ENCODE data around the gene HCN4.

HCN4 gene

DNA sequence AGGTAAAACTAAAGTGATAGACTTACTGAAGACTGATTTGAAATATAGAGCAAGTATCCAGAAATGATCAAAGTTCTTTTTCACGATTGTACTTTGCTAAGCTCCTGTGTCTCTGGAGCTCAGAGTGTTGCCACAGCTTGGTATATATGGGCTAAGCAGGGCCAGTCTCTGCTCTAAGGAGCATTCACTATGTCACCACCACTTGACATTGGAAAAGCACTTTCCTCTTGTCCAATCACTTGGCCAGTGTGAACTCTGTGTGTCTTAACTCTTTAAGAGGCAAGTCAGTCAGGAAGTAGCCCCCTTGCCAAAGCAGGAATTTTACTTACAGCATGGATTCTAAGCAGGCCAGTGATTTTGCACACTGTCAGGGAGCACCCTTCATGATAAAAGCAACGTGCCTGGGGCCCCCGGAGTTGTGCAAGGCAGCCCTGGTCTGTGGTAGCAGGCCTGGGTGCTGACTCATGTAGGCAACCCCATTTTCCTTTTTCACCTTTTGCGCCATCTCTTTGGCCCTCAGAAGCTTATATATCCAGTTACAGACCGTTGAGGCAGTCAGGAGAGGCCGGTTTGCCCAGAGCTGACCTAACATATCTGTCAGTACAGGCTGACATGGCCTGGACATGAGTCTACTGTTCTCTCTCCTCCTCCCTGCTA lies 73.0 kb downstream of the HCN4 start:
- TF ChIP-seq, protein P1, sequence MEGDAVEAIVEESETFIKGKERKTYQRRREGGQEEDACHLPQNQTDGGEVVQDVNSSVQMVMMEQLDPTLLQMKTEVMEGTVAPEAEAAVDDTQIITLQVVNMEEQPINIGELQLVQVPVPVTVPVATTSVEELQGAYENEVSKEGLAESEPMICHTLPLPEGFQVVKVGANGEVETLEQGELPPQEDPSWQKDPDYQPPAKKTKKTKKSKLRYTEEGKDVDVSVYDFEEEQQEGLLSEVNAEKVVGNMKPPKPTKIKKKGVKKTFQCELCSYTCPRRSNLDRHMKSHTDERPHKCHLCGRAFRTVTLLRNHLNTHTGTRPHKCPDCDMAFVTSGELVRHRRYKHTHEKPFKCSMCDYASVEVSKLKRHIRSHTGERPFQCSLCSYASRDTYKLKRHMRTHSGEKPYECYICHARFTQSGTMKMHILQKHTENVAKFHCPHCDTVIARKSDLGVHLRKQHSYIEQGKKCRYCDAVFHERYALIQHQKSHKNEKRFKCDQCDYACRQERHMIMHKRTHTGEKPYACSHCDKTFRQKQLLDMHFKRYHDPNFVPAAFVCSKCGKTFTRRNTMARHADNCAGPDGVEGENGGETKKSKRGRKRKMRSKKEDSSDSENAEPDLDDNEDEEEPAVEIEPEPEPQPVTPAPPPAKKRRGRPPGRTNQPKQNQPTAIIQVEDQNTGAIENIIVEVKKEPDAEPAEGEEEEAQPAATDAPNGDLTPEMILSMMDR (IDR thresholded peaks at IDR 0.05; ENCODE audit: low read depth, low read length) = no peak
- no peak overlapping the region for H3K4me3 ChIP-seq (ENCODE audit: low read depth, low read length)
- H3K36me3 ChIP-seq = no peaks in the 10 kb centered on the region
- DNase-seq = no peak
- peaks cover 3% of the 10 kb centered on the region; the same call in 1 of the 2 replicates for H3K27me3 ChIP-seq
- H3K4me1 ChIP-seq = no peaks in the 10 kb centered on the region
- H3K9me3 ChIP-seq = no peaks in the 10 kb centered on the region

DNA sequence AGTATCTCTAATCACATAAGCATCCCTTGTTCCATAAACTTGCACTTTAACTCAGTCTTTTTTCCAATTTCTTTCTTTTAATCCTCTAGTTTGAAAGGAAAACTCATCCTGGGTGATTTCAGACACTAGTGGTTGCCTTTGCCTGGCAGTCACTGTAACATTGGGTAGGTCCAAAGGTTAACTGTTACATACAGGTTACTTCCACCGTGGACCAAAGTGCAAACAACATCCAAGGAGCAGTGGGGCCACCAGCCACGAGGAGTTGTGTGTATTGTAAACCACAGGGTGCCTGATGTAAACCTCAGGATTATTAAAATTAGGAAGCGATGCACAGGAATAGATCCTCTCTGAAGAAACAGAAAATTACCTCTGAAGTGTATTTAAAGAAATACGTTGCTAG lies 75.0 kb downstream of the HCN4 start:
- Histone ChIP-seq H3K4me3 (ENCODE audit: low read depth, low read length) (no peak overlapping the region), H3K36me3 (no peaks in the 10 kb centered on the region), H3K9me3 (no peaks in the 10 kb centered on the region), H3K27me3 (peaks cover 3% of the 10 kb centered on the region; the same call in 1 of the 2 replicates), H3K4me1 (no peaks in the 10 kb centered on the region)
- TF ChIP-seq, protein P1 (IDR thresholded peaks at IDR 0.05; ENCODE audit: low read depth, low read length) = no peak
- no peak for DNase-seq

DNA sequence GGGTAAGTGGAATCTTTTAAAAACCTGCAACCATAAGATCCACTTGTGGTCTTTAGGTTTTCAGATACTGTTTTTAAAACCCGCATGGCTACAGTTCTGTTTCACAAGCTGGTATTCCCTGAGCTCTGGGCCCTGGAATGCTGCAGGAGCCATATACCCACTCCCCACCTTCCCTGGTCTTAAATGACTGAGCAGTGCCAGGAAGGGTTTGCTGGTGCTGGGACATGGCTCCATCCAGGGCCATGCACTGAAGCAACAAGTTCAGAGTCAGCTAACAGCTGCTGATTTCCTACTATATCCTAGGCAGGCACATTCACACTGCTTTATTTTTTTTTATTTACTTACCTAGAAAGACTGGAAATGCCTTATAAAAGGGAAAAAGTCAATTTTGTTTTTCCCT lies 77.3 kb downstream of the HCN4 start:
- no peaks in the 10 kb centered on the region for H3K4me1 ChIP-seq
- H3K36me3 ChIP-seq = no peaks in the 10 kb centered on the region
- H3K9me3 ChIP-seq = no peaks in the 10 kb centered on the region
- TF ChIP-seq, protein P1 (IDR thresholded peaks at IDR 0.05; ENCODE audit: low read depth, low read length) = no peak
- H3K4me3 ChIP-seq (ENCODE audit: low read depth, low read length) = no peak overlapping the region
- H3K27me3 ChIP-seq = peaks cover 12% of the 10 kb centered on the region
- no peak for DNase-seq

DNA sequence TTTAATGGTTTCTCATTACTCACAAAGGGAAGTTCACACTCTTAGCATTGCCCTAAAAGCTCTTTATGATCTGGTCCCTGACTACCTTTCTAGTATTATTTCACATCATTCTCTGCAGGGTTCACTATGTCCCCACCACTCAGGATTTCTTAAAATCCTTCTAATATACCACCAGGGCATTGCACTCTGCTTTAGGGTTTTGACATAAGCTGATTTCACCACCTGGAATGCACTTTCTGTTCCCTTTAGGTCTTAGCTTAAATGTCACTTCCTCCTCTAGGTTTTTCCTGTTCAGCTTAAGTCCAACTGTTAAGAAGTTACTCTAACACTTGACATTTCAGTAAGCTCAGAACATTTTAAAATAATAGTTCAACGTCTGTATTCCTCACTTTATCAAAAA lies 81.7 kb downstream of the HCN4 start:
- Histone ChIP-seq H3K4me1 (no peaks in the 10 kb centered on the region), H3K4me3 (ENCODE audit: low read depth, low read length) (no peak overlapping the region), H3K27me3 (peaks cover 11% of the 10 kb centered on the region), H3K36me3 (no peaks in the 10 kb centered on the region), H3K9me3 (no peaks in the 10 kb centered on the region)
- TF ChIP-seq, protein P1 (IDR thresholded peaks at IDR 0.05; ENCODE audit: low read depth, low read length) = no peak
- no peak for DNase-seq

DNA sequence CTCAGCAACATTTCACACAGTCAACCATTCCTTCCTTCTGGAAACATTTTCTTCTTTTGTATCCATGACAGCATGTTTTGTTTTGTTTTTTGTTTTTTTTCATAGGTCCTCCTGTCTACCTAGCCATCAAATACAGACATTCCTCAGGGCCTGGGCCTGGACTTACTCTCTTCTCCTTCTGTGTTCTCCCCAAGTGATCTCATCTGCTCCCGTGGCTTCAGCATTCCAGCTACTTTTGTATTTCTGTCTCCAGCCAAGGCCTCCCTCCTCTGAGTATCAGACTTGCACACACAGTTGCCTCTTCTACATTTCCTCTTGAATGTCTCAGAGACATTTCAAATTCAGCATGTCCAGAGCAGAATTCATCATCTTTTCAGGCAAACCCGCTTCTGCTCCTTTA lies 82.4 kb downstream of the HCN4 start:
- TF ChIP-seq, protein P1 (IDR thresholded peaks at IDR 0.05; ENCODE audit: low read depth, low read length) = no peak
- H3K9me3 ChIP-seq = no peaks in the 10 kb centered on the region
- H3K27me3 ChIP-seq = peaks cover 11% of the 10 kb centered on the region
- H3K36me3 ChIP-seq = no peaks in the 10 kb centered on the region
- H3K4me3 ChIP-seq (ENCODE audit: low read depth, low read length) = no peak overlapping the region
- no peak for DNase-seq
- H3K4me1 ChIP-seq = no peaks in the 10 kb centered on the region

DNA sequence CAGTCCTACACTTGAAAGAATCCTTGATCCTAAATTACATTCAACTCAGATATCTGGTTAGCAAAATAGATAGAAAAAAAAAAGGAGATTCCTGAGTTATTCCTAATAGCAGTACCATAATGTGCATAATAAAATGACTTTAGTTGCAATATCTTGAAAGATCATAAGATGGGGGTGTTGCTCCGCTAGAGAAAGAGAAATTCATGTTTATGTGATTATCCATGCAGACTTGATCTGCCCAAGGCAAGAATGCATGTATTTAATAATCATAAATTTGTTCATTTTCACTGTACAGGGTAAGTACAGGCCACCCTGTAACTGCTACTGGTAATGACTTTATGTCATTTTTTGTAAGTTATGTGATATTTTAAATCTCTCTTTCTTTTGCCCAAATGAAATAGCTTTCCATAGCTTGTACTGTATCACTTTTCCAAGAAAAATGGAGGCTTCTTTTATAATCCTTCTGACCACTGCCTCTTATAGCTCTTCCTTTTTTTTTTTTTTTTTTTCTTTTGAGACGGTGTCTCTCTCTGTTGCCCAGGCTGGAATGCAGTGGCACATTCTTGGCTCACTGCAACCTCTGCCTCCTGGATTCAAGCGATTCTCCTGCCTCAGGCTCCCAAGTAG lies 84.6 kb downstream of the HCN4 start:
- TF ChIP-seq, protein P1 (IDR thresholded peaks at IDR 0.05; ENCODE audit: low read depth, low read length) = peak; percentile 39; the same call in 1 of the 2 replicates
- no peaks in the 10 kb centered on the region for H3K36me3 ChIP-seq
- no peaks in the 10 kb centered on the region for H3K4me1 ChIP-seq
- H3K4me3 ChIP-seq (ENCODE audit: low read depth, low read length) = no peak overlapping the region
- peaks cover 11% of the 10 kb centered on the region for H3K27me3 ChIP-seq
- DNase-seq = no peak
- H3K9me3 ChIP-seq = no peaks in the 10 kb centered on the region
